Neural cell (in vitro differentiated cells): ENCODE data around the gene SMAD9. TPM values are rescaled to one million over a fixed set of nuclear protein-coding genes. Genes with fewer than 3 reads are reported as not detected.

Experiments
- H2AFZ ChIP-seq: fragments of 200-600, 300-800 bp; sonication (generic), shearing (Covaris generic); 2 replicates; pipeline ENCODE4 v1.6.0; 2014; ENCODE audit warnings: low read depth, mild to moderate bottlenecking, antibody characterized with exemption, low read length, moderate library complexity
- H3F3A ChIP-seq: fragments of 200-600 bp; shearing (Covaris generic); 2 replicates; pipeline ENCODE4 v1.6.1; 2016; ENCODE audit warnings: mild to moderate bottlenecking, moderate library complexity, mixed read lengths, antibody characterized with exemption, low read length; ENCODE audit not compliant: insufficient read depth, poor library complexity, severe bottlenecking
- H3K27ac ChIP-seq: fragments of 200-600, 300-800 bp; sonication (generic), shearing (Covaris generic); 2 replicates; pipeline ENCODE4 v1.5.1; 2014; ENCODE audit warnings: mild to moderate bottlenecking, low read length, moderate library complexity
- H3K27me3 ChIP-seq: fragments of 300-800, 200-600 bp; sonication (generic), shearing (Covaris generic); 2 replicates; pipeline ENCODE4 v1.6.0; 2014; ENCODE audit warnings: mild to moderate bottlenecking, low read depth, low read length, moderate library complexity; ENCODE audit not compliant: insufficient read depth
- H3K36me3 ChIP-seq: fragments of 300-800, 200-600 bp; sonication (generic), shearing (Covaris generic); 2 replicates; pipeline ENCODE4 v1.5.1; 2014; ENCODE audit warnings: mild to moderate bottlenecking, antibody characterized with exemption, low read length, moderate library complexity; ENCODE audit not compliant: insufficient read depth
- H3K4me2 ChIP-seq: fragments of 300-800, 200-600 bp; sonication (generic), shearing (Covaris generic); 2 replicates; pipeline ENCODE4 v1.6.0; 2014; ENCODE audit warnings: mild to moderate bottlenecking, low read length
- H3K4me3 ChIP-seq: fragments of 300-800, 200-600 bp; sonication (generic), shearing (Covaris generic); 2 replicates; pipeline ENCODE4 v1.5.1; 2014; ENCODE audit warnings: mild to moderate bottlenecking, low read length, moderate library complexity
- H3K79me2 ChIP-seq: fragments of 200-600 bp; shearing (Covaris generic); replicated peaks from 2 replicates; pipeline ENCODE4 v1.6.0; 2014; ENCODE audit warnings: mild to moderate bottlenecking, low read length, moderate library complexity; ENCODE audit not compliant: insufficient read depth
- H3K9ac ChIP-seq: fragments of 300-800, 200-600 bp; sonication (generic), shearing (Covaris generic); 2 replicates; pipeline ENCODE4 v1.6.1; 2016; ENCODE audit warnings: mild to moderate bottlenecking, low read length, mixed read lengths
- H3K9me2 ChIP-seq: fragments of 200-600 bp; shearing (Covaris generic); 2 replicates; pipeline ENCODE4 v1.6.1; 2016; ENCODE audit warnings: mild to moderate bottlenecking, low read length, mixed read lengths; ENCODE audit not compliant: insufficient read depth
- H3K9me3 ChIP-seq: fragments of 200-600, 300-800 bp; sonication (generic), shearing (Covaris generic); 2 replicates; pipeline ENCODE4 v1.6.1; 2016; ENCODE audit warnings: mild to moderate bottlenecking, mixed run types, low read length, moderate library complexity, mixed read lengths
- H4K20me1 ChIP-seq: fragments of 200-600 bp; shearing (Covaris generic); 2 replicates; pipeline ENCODE4 v1.6.1; 2016; ENCODE audit warnings: mild to moderate bottlenecking, mixed run types; ENCODE audit not compliant: insufficient read depth
- EP300 ChIP-seq: fragments of 450-650 bp; conservative IDR thresholded peaks from 2 replicates; pipeline ENCODE4 v1.6.1; 2014; ENCODE audit warnings: antibody characterized with exemption, mild to moderate bottlenecking, moderate library complexity; ENCODE audit not compliant: poor library complexity, severe bottlenecking
- MXI1 ChIP-seq: fragments of 450-650 bp; conservative IDR thresholded peaks from 2 replicates; pipeline ENCODE4 v1.6.1; 2014; ENCODE audit warnings: antibody characterized with exemption, mild to moderate bottlenecking; ENCODE audit not compliant: poor library complexity, severe bottlenecking
- POLR2AphosphoS5 ChIP-seq: IDR thresholded peaks from 2 replicates; pipeline ENCODE4 v1.6.1; 2012
- RAD21 ChIP-seq: fragments of 450-650 bp; conservative IDR thresholded peaks from 2 replicates; pipeline ENCODE4 v1.6.1; 2014; ENCODE audit warnings: antibody characterized with exemption, mild to moderate bottlenecking, moderate library complexity
- SMC3 ChIP-seq: fragments of 450-650 bp; conservative IDR thresholded peaks from 2 replicates; pipeline ENCODE4 v1.6.1; 2014; ENCODE audit warnings: antibody characterized with exemption, mild to moderate bottlenecking, moderate library complexity; ENCODE audit not compliant: poor library complexity
- TAF1 ChIP-seq: IDR thresholded peaks from 2 replicates; pipeline ENCODE4 v1.6.1; 2012; ENCODE audit warnings: low read depth
- polyA plus RNA-seq: library from polyadenylated mRNA; depleted of rRNA; stranded (reverse); fragments of >200 nt; gene quantifications from 2 replicates; pipeline ENCODE4 v1.2.3, GENCODE V29; 2014
- TF ChIP-seq, protein P1 (sequence below): fragments of 450-650 bp; IDR thresholded peaks from 2 replicates; pipeline ENCODE4 v1.5.1; 2014; ENCODE audit warnings: antibody characterized with exemption, mild to moderate bottlenecking, moderate library complexity; ENCODE audit not compliant: poor library complexity, severe bottlenecking
- TF ChIP-seq, protein P2 (sequence below): IDR thresholded peaks from 2 replicates; pipeline ENCODE4 v1.6.1; 2012; ENCODE audit warnings: borderline replicate concordance

Gene SMAD9
- polyA plus RNA-seq, 1 donor from 2014 or later = 2.5 TPM

DNA sequence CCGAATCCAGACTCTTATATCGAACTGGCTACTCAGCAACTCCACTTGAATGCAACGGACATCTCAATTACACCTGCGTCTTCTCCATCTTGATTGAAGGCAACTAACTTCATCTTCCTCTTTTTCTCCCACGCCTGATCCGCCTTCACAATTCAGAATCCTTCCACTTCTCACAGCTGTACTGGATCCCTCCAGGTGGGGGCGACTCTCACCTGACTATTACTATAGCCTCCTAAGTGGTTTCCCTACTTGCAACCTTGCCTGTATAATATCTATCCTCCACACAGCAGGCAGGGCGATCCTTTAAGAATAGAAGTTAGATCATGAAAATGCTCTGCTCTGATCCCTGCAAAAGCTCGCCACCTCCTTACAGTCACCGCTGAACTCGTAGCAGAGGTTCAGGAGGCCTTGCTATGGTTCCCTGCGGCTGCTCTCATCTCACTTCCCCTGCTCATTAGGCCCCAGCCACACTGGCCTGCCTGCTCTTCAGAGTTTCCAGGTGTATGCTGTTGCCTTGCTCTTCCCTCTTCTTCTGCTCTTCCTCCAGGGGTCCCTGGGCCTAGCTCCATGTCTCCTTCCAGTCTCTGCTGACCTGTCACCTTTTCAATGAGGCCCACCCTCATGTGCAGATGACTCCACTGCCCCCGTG is 69.1 kb downstream of the SMAD9 start (continued):
- TF ChIP-seq, protein P1, sequence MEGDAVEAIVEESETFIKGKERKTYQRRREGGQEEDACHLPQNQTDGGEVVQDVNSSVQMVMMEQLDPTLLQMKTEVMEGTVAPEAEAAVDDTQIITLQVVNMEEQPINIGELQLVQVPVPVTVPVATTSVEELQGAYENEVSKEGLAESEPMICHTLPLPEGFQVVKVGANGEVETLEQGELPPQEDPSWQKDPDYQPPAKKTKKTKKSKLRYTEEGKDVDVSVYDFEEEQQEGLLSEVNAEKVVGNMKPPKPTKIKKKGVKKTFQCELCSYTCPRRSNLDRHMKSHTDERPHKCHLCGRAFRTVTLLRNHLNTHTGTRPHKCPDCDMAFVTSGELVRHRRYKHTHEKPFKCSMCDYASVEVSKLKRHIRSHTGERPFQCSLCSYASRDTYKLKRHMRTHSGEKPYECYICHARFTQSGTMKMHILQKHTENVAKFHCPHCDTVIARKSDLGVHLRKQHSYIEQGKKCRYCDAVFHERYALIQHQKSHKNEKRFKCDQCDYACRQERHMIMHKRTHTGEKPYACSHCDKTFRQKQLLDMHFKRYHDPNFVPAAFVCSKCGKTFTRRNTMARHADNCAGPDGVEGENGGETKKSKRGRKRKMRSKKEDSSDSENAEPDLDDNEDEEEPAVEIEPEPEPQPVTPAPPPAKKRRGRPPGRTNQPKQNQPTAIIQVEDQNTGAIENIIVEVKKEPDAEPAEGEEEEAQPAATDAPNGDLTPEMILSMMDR = no peak

DNA sequence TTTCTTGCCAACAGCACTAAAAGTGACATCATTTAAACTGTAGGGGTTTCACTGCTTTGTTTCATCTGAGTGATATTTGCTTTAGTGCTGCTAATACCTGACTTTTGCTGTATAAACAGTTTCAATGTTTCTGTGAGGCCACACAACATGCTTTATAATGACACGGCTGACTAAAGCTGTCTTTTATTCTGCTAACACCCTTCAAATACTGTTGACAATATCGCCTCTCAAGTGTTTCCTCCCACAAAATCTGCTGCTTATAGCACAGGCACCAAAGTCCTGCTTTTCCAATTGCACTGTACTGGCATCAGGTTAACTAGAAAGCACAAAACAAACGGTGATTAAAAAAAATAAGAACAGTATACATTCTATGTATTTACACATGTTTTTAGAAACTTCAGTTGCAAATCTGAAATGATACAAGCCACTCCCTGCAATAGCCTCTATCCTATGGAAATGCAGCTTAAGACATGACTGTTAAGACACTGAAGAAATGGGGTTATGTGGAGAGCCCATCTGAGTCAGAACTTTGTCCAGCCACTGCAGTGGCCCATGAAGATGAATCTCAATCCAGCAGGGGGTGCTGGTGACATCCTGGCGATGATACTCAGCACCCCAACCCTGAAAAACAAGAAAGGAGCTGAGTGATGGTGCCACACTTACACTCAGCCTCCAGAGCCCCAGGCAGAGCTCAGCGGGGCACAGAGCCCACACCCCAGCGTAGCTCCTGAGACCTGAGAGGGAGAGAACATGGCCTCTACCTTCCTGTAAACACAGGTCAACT is 71.6 kb downstream of the SMAD9 start:
- no peak overlapping the region for H3K4me2 ChIP-seq
- H3K27me3 ChIP-seq = no peaks in the 10 kb centered on the region
- H3K9ac ChIP-seq = no peak overlapping the region
- no peaks in the 10 kb centered on the region for H3F3A ChIP-seq
- no peak for TF ChIP-seq RAD21
- TF ChIP-seq, protein P1 = no peak
- TF ChIP-seq SMC3 = no peak
- no peak for TF ChIP-seq POLR2AphosphoS5
- TF ChIP-seq, protein P2, sequence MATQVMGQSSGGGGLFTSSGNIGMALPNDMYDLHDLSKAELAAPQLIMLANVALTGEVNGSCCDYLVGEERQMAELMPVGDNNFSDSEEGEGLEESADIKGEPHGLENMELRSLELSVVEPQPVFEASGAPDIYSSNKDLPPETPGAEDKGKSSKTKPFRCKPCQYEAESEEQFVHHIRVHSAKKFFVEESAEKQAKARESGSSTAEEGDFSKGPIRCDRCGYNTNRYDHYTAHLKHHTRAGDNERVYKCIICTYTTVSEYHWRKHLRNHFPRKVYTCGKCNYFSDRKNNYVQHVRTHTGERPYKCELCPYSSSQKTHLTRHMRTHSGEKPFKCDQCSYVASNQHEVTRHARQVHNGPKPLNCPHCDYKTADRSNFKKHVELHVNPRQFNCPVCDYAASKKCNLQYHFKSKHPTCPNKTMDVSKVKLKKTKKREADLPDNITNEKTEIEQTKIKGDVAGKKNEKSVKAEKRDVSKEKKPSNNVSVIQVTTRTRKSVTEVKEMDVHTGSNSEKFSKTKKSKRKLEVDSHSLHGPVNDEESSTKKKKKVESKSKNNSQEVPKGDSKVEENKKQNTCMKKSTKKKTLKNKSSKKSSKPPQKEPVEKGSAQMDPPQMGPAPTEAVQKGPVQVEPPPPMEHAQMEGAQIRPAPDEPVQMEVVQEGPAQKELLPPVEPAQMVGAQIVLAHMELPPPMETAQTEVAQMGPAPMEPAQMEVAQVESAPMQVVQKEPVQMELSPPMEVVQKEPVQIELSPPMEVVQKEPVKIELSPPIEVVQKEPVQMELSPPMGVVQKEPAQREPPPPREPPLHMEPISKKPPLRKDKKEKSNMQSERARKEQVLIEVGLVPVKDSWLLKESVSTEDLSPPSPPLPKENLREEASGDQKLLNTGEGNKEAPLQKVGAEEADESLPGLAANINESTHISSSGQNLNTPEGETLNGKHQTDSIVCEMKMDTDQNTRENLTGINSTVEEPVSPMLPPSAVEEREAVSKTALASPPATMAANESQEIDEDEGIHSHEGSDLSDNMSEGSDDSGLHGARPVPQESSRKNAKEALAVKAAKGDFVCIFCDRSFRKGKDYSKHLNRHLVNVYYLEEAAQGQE = no peak
- TF ChIP-seq MXI1 = no peak
- peaks cover 4% of the 10 kb centered on the region for H3K36me3 ChIP-seq
- H3K79me2 ChIP-seq = no peaks in the 10 kb centered on the region
- H3K9me3 ChIP-seq = no peaks in the 10 kb centered on the region
- H2AFZ ChIP-seq = no peak overlapping the region
- H4K20me1 ChIP-seq = no peaks in the 10 kb centered on the region
- no peaks in the 10 kb centered on the region for H3K9me2 ChIP-seq
- no peak overlapping the region for H3K4me3 ChIP-seq
- no peak overlapping the region for H3K27ac ChIP-seq

DNA sequence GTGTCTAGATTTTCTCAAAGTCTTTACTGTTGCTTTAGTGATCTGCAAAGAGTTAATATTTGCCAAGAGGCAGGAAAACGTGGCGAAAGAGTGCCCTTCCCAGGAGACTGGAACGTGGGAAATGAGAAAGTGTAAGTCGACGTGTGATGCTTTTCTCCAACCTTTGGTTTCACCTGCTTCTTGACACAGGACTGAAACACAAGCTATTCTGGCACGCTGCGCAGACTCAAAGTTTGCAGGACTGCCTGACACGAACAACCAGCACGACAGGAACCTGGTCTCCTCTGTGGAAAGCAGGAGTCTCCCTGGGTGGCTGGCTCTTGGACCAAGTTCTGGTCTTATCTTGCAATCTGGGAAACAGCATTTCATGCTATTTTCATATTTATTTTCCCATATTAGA is 72.4 kb downstream of the SMAD9 start:
- no peak overlapping the region for H2AFZ ChIP-seq
- H3K79me2 ChIP-seq = no peaks in the 10 kb centered on the region
- no peak overlapping the region for H3K9ac ChIP-seq
- H3K9me3 ChIP-seq = no peaks in the 10 kb centered on the region
- no peak overlapping the region for H3K4me3 ChIP-seq
- peaks cover 6% of the 10 kb centered on the region for H3K36me3 ChIP-seq
- H4K20me1 ChIP-seq = no peaks in the 10 kb centered on the region
- no peaks in the 10 kb centered on the region for H3K9me2 ChIP-seq
- no peak overlapping the region for H3K4me2 ChIP-seq
- H3F3A ChIP-seq = no peaks in the 10 kb centered on the region
- H3K27ac ChIP-seq = no peak overlapping the region
- H3K27me3 ChIP-seq = no peaks in the 10 kb centered on the region
- TF ChIP-seq POLR2AphosphoS5 = no peak
- TF ChIP-seq, protein P1 = no peak
- TF ChIP-seq, protein P2 = no peak
- TF ChIP-seq SMC3 = no peak
- TF ChIP-seq MXI1 = no peak
- TF ChIP-seq EP300 = no peak
- no peak for TF ChIP-seq RAD21
- no peak for TF ChIP-seq TAF1
